Activated CD8-positive, alpha-beta memory T cell treated with anti-CD3 and anti-CD28 coated beads, Interleukin-2, amount 50 U/mL, for 24 hours (primary cell): ENCODE measurements around the gene RABAC1.
A peak's percentile ranks its signal among the peaks of the same experiment; 100 is the strongest.
"Not testable (repeated sequence)": the region's sequence is repeated elsewhere in the genome, so short reads cannot be mapped to it uniquely, and the experiment has no call there.

ENCODE experiments used
- DNase-seq: peaks from one replicate; pipeline ENCODE4 v3.0.0-alpha.2; 2020; ENCODE audit errors: extremely low read depth

RABAC1 gene

GRCh38 chr19:41947091-41947490 is 12.0 kb downstream of the RABAC1 start:
- DNase-seq: no peak

GRCh38 chr19:41945135-41945766 is 13.9 kb downstream of the RABAC1 start:
- peak; percentile 85 for DNase-seq

- no peak for DNase-seq
Observed at GRCh38 chr19:41944336-41944735, 14.8 kb downstream of the RABAC1 start.

- DNase-seq: no peak
Observed at GRCh38 chr19:41941410-41942202, 17.5 kb downstream of the RABAC1 start.

- no peak for DNase-seq
Observed at GRCh38 chr19:41940731-41941409, 18.3 kb downstream of the RABAC1 start.

GRCh38 chr19:41939861-41940730 is 19.0 kb downstream of the RABAC1 start:
- DNase-seq: no peak

GRCh38 chr19:41939209-41939608 is 19.9 kb downstream of the RABAC1 start:
- DNase-seq: not testable (repeated sequence)

- DNase-seq: no peak
Observed at GRCh38 chr19:41937525-41938468, 21.3 kb downstream of the RABAC1 start.

- DNase-seq: no peak
Observed at GRCh38 chr19:41936961-41937360, 22.2 kb downstream of the RABAC1 start.

GRCh38 chr19:41936416-41936850 is 22.7 kb downstream of the RABAC1 start:
- DNase-seq: no peak

- DNase-seq: no peak
Observed at GRCh38 chr19:41935760-41936415, 23.2 kb downstream of the RABAC1 start.

- DNase-seq: peak; percentile 55
Observed at GRCh38 chr19:41934849-41935374, 24.2 kb downstream of the RABAC1 start.

- DNase-seq: no peak
Observed at GRCh38 chr19:41933693-41934426, 25.3 kb downstream of the RABAC1 start.

- DNase-seq: no peak
Observed at GRCh38 chr19:41932720-41933332, 26.3 kb downstream of the RABAC1 start.

- DNase-seq: no peak
Observed at GRCh38 chr19:41932259-41932719, 26.8 kb downstream of the RABAC1 start.

- DNase-seq: no peak
Observed at GRCh38 chr19:41930926-41931592, 28.1 kb downstream of the RABAC1 start.

GRCh38 chr19:41930322-41930722 is 28.8 kb downstream of the RABAC1 start:
- no peak for DNase-seq

GRCh38 chr19:41929536-41930071 is 29.5 kb downstream of the RABAC1 start:
- no peak for DNase-seq
